Mammary epithelial cell (primary cell): Measurements from ENCODE around the gene TRAPPC8.

ENCODE experiments used
- EZH2 ChIP-seq: IDR thresholded peaks from 2 replicates; pipeline ENCODE4 v1.6.1; 2012; ENCODE audit warnings: low read length, inconsistent platforms, borderline replicate concordance
- TF ChIP-seq, protein P1 (sequence below), 2 donors: IDR thresholded peaks in 1 of 2; conservative IDR thresholded peaks in 1 of 2; 2 replicates each; pipeline ENCODE4 v1.5.1; 2011 to 2012; ENCODE audit warnings: inconsistent platforms in 2 of 2, low read length in 2 of 2, mild to moderate bottlenecking in 2 of 2, control low read depth in 1 of 2, low read depth in 1 of 2; ENCODE audit not compliant: insufficient read depth in 1 of 2; ENCODE audit errors: extremely low read depth in 1 of 2

DNA sequence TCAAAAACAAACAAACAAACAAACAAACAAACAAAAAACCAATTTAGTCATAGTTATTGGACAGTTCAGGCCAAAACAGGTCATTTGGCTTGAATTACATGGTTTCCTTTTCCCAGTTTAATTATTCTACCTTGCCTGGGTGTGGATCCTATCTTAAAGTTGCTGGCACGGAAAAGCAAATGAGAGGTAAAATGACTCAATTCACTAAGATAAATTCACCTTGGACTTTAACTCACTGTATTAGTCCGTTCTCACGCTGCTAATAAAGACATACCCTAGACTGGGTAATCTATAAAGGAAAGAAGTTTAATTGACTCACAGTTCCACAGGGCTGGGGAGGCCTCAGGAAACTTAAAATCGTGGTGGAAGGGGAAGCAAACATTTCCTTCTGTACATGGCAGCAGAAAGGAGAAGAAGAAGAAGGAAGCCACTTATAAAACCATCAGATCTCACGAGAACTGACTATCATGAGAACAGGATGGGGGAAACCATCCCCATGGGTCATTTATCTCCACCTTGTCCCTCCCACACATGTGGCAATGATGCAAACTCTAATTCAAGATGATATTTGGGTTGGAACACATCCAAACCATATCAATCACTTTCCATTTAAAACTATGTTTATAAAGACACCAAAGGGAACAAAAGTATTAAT is 22.5 kb upstream of the TRAPPC8 start:
- TF ChIP-seq, protein P1, sequence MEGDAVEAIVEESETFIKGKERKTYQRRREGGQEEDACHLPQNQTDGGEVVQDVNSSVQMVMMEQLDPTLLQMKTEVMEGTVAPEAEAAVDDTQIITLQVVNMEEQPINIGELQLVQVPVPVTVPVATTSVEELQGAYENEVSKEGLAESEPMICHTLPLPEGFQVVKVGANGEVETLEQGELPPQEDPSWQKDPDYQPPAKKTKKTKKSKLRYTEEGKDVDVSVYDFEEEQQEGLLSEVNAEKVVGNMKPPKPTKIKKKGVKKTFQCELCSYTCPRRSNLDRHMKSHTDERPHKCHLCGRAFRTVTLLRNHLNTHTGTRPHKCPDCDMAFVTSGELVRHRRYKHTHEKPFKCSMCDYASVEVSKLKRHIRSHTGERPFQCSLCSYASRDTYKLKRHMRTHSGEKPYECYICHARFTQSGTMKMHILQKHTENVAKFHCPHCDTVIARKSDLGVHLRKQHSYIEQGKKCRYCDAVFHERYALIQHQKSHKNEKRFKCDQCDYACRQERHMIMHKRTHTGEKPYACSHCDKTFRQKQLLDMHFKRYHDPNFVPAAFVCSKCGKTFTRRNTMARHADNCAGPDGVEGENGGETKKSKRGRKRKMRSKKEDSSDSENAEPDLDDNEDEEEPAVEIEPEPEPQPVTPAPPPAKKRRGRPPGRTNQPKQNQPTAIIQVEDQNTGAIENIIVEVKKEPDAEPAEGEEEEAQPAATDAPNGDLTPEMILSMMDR (conservative IDR thresholded peaks at IDR 0.05 in 1 of 2, IDR thresholded peaks at IDR 0.05 in 1 of 2; ENCODE audit: extremely low read depth in 1 of 2, insufficient read depth in 1 of 2, low read depth in 1 of 2, low read length in 2 of 2) = no peak
- no peak for TF ChIP-seq EZH2
